ENCODE data around the gene FOXL3.

- TF ChIP-seq CTCF (IDR thresholded peaks at IDR 0.05) (no peak), EZH2 (IDR thresholded peaks at IDR 0.05; ENCODE audit: borderline replicate concordance, insufficient read depth, low read depth, low read length, poor library complexity, severe bottlenecking) (no peak)
Measured at GRCh38 chr7:290554-291372, 793 bp downstream of the FOXL3 start.
